Inflammatory macrophage treated with lipopolysaccharide for 1 hour (primary cell): Measurements from ENCODE around the gene NALCN.

ENCODE experiments used
- DNase-seq, 2 donors: peaks; one replicate each; pipeline ENCODE4 v3.0.0-alpha.2; 2020 to 2022

Gene NALCN

DNA sequence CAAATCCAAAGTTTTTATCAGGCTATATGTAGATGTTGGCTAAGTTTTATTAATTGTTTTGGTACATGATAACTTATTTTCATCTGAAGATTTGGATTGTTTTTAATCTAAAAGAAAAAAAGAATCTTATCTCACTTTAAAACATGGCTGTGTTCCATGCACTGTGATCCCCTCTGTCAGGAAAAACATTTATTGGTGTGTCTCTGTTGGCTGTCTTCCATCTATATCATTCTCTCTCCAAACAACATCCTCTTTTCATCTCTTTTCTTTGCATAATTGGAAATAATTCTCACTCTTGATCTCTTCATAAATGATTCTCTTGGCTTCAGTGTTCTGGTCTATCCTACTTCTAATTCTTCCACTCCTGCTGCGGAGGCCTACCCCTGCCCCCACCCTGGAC is 4.2 kb downstream of the NALCN start:
- DNase-seq: no peak

DNA sequence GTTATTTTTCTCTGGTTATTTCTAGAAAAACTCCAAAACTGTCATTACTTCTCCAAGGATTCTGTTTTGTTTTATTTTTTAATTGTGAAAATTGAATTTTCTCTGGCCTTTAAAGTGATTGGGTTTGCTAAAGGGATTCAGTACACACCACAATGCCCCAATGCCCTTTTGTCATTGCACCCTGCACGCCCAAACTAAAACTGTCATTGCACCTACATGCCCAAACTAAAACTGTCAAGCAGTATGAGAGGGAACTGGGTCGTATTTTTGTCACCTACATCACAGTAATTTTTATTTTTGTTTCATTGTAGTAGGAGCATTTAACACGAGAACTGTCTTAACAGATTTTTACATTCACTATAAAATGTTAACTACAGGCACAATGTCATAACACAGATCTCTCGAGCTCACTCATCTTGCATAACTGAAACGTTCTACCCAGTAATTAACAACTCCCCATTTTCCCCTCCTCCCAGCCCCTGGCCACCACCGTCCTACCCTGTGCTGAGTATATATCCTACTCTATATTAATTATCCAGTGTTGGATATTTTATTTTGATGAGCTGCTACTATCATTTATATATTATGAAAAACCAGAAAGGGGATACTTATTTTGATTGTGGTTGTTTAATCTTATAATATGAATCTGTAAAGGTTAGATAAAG is 7.2 kb downstream of the NALCN start:
- no peak for DNase-seq

GRCh38 chr13:101408154-101408553 is 8.2 kb downstream of the NALCN start:
- DNase-seq: no peak

- no peak for DNase-seq
These were observed 9.5 kb downstream of the NALCN start for GRCh38 chr13:101406791-101407190.

DNA sequence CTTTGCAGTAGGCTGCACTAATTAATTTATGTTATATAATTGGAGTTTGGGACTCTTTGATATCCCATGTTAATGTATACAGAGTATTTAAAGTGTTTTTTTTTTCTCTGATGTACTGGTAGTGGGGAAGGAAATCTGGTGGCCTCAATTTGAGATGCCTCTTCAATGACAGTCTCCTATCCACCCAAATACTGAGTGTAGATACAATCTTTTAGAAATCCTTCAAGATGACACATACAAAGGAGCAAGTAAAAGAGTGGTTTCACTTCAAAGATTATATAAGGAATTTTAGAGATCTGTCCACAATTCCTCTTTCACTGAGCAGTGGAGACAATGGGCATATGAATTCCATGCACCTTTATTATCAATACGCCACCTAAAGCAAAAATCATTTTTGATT is 15.1 kb downstream of the NALCN start:
- no peak for DNase-seq

DNA sequence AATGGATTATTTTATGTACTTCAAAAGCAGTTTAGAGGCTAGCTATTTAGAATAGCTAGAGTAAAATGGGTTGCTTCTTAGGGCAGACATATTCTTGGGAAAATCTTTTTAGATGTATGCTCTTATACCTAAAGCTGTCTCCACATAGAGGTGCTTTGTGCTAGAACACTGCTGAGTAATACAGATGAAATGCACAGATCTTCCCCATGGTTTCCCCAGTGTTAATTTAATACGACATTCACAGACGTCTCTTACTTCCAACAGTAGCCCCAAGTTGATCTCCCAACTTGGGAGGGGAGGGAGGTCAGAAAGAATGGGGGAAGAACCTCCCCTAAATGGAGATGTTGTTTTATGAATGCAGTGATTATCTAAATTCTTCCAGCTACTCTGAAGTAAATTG is 16.9 kb downstream of the NALCN start:
- no peak for DNase-seq

- no peak for DNase-seq
These were observed 17.4 kb downstream of the NALCN start for GRCh38 chr13:101398920-101399319.

DNA sequence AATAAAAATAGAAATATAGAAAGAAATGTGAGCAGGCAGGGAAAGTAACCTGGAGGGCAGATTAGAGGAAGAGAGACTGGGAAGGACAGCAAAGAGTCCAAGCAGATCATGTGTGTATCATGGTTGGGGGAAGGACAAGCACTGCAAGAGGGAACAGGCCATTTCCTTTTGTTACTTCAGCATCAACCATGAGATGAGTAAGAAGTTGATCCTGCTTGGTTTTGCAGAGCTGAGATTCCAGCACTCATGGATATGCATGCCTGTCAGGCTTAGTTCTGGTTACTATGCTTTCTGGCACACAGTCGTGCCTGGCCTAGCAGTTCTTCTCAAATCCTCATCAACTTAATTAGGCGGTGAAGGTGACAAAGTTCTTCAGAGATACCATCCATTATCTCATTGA is 18.1 kb downstream of the NALCN start:
- DNase-seq: no peak

- no peak for DNase-seq
These were observed 18.6 kb downstream of the NALCN start for GRCh38 chr13:101397742-101398141.

GRCh38 chr13:101394605-101395004 is 21.7 kb downstream of the NALCN start:
- DNase-seq: no peak

DNA sequence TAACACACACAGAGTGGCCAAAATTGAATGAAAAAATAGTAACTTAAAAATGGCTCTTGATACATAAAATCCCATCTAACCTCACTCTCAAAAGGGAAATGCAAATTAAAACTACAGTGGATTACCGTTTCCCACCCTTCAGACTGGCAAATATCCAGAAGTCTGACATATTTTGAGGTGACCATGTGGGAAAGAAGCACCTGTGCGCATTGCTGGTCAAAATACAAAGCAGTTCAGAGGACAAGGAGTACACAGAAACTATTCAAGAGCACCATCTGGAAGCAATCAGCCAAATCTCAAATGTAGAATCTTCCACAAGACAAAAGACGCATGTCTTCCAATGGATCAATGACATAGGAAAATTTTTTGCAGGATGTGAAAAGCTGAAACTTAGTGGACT is 23.2 kb downstream of the NALCN start:
- no peak for DNase-seq

- DNase-seq: no peak
These were observed 25.8 kb downstream of the NALCN start for GRCh38 chr13:101390461-101390860.

DNA sequence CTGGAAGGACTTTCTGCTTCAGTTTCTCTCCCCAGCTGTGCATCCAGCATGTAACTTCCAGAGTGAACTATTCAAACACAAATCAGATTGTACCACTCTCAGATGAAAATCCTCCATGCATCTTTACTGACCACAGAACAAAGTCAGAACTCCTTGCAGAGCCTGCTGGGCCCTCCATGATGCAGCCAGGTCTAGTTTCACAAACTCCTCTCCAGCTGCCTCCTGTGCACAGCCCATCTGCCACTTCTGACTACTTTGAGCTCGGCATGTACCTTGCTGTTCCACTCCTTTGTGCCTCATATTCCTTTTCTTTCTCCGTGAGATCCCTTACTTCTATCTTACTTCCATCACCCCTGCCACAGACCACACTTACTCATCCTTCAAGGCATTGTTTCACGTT is 31.4 kb downstream of the NALCN start:
- DNase-seq: no peak

DNA sequence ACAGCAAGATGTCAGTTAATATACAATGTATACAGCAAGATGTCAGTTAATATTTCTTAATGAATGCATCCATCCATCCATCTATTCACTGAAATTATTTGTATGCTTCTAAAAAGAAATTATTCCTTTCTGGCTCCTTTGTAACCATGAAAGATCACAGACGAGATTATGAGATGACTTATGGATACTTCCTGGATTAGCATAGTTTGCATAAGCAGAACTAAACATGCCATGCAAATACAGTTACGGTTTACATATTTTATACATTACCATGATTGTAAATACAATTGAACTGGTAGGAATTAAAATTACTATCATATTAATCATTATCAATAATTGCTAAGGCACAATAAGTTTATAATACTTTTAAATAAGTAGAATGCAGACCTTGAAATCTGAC is 32.7 kb downstream of the NALCN start:
- DNase-seq: no peak

DNA sequence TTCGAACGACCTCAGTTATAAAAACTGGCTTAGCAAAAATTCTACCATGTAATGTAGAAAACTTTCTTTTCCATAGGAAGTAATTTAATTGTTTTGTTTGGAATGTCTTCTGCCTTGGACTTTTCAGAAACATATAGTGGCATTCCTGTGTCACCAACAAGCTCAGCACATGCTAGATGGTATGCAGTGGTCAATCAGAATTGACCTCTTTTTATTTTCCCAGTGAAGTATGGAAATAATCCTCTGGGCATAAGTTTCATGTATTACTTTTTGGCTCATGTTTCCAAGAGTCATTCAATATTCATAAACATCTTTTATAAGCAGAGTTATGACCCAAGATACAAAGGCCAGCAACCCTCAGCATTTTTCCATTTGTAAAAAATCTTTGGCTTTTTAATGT is 33.6 kb downstream of the NALCN start:
- DNase-seq: no peak

GRCh38 chr13:101382086-101382485 is 34.2 kb downstream of the NALCN start:
- no peak for DNase-seq

DNA sequence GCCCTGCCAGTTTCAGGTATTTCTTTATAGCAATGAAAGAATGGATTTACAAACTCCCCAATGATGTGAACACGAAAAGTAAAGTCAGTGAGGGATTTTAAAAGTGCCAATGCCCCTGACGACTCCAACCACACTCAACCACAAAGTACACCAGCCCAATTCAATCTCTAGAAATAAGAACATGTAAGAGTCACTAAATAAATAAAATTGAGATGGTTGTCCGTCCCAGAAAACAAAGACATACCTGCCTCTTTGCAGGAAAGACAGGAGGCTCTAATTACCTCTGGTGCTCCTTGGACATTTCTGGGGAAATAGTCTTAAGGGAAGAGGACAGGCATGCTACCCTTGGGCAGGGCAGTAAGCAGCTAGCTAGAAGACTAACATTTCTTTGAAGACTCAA is 55.8 kb downstream of the NALCN start:
- no peak for DNase-seq

- no peak for DNase-seq
These were observed 61.4 kb downstream of the NALCN start for GRCh38 chr13:101354895-101355294.

DNA sequence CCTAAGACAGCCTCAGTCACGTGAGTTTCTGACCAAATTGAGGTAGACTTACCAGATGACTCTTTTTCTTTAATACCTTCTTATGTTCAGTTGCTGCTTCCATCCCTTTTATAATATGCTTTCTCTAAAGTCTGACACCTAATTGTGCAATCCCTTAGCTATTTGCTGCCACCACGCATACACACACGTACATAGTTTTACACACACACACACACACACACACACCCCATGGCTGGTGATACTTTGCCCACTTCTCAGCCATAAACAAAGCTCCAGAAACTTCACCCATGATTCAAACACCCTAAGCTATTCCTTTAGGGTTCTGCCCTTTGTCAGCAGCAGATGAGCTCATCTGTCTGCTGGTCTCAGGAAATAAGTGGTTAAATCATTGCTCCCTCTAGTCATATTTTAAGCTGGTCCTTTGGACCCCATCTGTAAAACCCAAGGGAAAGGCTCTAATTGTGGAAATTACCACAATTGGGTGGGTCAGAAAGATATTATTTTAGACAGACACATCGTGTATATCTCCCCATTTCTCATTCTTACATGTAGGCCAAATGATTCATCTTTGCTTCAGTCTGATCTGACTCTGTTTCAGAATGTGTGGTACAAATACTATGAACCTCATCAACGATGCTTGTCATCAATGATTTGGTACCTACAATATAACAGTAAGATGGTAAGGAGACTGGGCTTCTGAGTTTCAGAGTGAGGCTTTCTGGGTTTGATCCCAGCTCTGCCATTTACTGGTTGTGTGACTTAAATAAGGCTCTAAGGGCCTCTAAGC is 69.2 kb downstream of the NALCN start:
- DNase-seq: no peak

DNA sequence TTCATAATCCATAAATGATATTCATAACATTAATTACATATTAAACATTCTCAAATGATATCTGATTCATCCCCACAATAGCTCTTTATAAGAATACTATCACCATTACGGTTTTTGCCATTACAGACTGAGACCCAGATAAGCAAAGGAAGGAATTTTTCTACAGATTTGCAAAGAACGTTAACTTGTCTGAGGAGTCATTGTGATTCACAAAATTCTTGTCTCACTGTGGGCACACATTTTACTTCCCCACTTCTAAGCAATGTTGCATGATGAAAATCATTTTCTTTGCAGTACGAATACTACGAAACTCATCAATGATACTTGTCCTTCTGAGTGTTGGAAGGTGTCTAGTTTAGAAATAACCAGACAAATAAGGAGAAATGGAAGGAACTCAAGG is 70.1 kb downstream of the NALCN start:
- DNase-seq: no peak

DNA sequence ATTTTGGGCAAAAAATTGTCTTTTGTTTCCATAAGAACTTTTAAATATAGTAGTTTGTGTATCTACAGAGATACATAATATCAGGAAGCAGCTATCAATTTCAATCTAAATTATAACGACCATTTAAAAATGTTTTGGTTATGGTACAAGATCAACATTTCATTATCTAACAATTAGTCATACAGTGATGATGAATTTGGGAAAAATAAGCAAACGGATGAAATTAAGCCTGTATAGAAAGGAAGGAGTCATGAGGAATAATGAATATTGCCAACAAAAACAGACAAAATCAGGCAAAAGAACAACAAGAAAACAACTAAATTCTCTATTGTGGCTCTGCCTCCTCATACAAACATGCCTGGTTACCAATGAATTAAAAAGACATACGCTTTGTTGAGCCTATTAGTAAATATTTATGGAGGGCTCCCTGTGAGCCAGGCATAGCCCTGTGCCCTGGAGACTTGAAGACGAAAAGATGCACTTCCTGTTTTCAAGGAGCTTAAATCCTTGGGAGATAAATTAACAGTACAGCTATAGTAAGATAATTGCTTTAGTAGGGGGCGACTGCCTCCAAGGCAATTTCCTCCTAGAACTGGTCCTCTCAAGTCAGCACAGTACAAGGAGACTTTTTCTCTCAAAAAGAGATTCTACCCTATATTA is 73.0 kb downstream of the NALCN start:
- DNase-seq: no peak

GRCh38 chr13:101341464-101341863 is 74.8 kb downstream of the NALCN start:
- DNase-seq: no peak

DNA sequence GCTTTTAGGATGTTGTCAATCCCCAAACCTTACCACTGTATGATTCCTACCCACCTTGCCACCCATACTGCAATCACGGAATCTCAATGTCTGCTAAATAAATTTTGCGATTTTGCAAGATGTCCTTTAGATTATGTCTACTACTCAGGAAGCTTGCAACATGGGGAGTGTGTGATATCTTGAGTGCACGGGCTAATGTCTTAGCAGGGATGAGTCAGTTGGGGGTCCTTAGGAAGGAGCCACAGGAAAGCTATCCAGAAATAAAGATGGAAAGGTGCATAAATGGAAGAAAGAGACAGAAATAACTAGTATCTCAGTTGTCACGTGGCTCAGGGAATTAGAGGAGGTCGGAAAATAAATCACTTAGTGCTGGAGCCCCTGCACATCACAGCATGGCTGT is 77.1 kb downstream of the NALCN start:
- DNase-seq: no peak

GRCh38 chr13:101332583-101332982 is 83.7 kb downstream of the NALCN start:
- DNase-seq: no peak
